Measurements from ENCODE around the gene ATXN10.

The ATXN10 gene

DNA sequence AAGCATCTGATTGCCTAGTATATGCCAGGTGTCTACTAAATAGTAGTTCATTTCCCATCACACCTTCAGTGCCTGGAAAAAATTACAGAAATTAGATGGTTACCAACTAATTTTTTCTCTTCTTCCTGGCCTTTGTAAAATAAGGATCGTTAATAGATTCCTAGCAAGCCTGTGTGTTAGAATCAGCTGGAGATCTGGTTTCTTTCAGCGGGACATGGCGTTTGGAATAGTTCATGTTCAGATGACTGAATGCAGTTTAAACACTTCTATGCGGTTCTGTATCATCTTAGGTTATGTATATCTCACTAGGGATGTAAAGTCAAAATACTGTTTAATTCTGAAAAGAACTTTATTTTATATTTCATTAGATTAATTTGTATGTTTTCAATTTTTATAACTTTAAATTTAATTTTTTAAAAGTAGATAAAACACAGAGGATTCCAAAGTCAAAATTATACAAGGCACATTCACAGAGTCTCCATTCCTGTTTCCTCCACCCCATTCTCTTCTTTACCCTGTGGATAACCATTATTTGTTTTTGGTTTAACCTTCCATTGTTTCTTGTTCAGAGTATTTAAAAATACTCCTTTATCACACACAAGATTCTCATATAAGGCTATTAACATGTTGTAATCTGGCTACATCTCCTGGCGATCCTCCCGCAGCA is 132.8 kb downstream of the ATXN10 start:
- no peak for DNase-seq (ENCODE audit: low read depth, low spot score)
- no peak overlapping the region for H3K4me3 ChIP-seq (ENCODE audit: low read length)

DNA sequence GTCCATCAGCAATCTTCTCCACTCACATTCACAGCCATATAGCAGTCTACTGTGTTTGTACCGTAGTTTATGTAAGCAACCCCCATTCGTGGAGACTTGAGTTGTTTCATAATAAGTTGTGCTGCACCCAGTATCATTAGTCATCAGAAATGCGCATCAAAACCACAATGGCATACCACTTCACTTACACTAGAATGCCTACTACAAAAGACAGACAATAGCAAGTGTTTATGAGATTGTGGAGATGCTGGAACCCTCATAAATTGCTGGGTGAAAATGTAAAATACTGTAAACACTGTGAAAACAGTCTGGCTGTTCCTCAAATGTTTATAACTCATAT is 133.3 kb downstream of the ATXN10 start:
- H3K4me3 ChIP-seq (ENCODE audit: low read length): no peak overlapping the region
- peak; percentile 20 for DNase-seq (ENCODE audit: low read depth, low spot score)

DNA sequence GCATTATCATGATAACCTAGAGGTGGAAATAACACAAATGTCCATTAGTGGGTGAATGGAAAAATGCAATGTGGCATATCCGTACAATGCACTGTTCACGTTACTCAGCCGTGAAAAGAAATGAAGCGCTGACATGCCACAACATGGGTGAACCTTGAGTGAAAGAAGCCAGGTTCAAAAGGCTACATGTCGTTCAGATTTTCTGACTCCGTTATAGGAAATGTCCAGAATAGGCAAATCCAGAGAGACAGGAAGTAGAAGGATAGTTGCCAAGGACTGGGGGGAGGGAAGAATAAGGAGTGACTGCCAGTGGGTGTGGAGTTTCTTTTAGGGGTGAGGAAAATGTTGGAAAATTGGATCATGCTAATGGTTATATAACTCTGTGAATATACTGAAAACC is 133.8 kb downstream of the ATXN10 start:
- H3K4me3 ChIP-seq (ENCODE audit: low read length): no peak overlapping the region
- no peak for DNase-seq (ENCODE audit: low read depth, low spot score)

GRCh38 chr22:45807156-45807915 is 135.7 kb downstream of the ATXN10 start:
- no peak overlapping the region for H3K4me3 ChIP-seq (ENCODE audit: low read length)
- DNase-seq (ENCODE audit: low read depth, low spot score): no peak

- no peak overlapping the region for H3K4me3 ChIP-seq (ENCODE audit: low read length)
- DNase-seq (ENCODE audit: low read depth, low spot score): no peak
These were observed 141.3 kb downstream of the ATXN10 start for GRCh38 chr22:45812910-45813309.

DNA sequence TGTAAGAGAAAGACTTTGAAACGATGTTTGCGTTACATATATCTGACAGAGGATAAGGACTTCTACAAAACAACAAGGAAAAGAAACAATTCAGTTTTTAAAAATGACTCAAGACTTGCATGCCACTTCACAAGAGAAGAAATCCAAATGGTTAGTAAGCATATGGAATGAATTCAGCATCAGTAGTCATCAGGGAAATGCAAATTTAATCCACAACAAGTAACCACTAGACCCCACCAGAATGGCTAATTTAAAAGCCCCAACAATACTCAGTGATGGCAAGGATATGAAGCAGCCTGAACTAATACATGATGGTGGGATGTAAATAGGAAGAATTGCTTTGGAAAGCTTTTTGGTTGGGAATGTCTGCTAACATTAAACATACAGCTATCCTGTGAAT is 142.6 kb downstream of the ATXN10 start:
- H3K4me3 ChIP-seq (ENCODE audit: low read length): no peak overlapping the region
- DNase-seq (ENCODE audit: low read depth, low spot score): no peak

- no peak overlapping the region for H3K4me3 ChIP-seq (ENCODE audit: low read length)
- no peak for DNase-seq (ENCODE audit: low read depth, low spot score)
These were observed 145.1 kb downstream of the ATXN10 start for GRCh38 chr22:45816776-45817175.

- no peak overlapping the region for H3K4me3 ChIP-seq (ENCODE audit: low read length)
- no peak for DNase-seq (ENCODE audit: low read depth, low spot score)
These were observed 146.2 kb downstream of the ATXN10 start for GRCh38 chr22:45817745-45818423.

GRCh38 chr22:45818424-45819085 is 146.9 kb downstream of the ATXN10 start:
- no peak for DNase-seq (ENCODE audit: low read depth, low spot score)
- no peak overlapping the region for H3K4me3 ChIP-seq (ENCODE audit: low read length)

DNA sequence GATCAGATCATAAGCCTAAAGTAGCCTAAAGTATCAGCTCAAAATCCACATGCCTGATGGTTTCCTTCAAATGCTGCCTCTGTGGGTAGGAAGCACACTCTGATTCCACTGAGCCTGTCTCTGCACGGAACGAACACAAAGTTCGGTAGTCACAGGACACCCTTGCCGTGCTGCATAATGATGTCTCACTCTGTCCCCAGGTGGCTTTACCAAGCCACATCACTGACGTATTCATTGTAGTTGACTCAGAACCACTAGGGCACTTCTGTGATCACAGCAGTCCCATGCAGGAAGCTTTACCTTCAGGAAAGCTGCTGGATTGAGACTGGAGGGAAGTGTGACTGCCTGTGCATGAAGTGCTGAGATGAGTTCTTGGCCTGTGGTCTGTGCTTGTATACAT is 147.7 kb downstream of the ATXN10 start:
- H3K4me3 ChIP-seq (ENCODE audit: low read length): no peak overlapping the region
- DNase-seq (ENCODE audit: low read depth, low spot score): no peak

GRCh38 chr22:45823336-45823735 is 151.7 kb downstream of the ATXN10 start:
- no peak overlapping the region for H3K4me3 ChIP-seq (ENCODE audit: low read length)
- no peak for DNase-seq (ENCODE audit: low read depth, low spot score)

DNA sequence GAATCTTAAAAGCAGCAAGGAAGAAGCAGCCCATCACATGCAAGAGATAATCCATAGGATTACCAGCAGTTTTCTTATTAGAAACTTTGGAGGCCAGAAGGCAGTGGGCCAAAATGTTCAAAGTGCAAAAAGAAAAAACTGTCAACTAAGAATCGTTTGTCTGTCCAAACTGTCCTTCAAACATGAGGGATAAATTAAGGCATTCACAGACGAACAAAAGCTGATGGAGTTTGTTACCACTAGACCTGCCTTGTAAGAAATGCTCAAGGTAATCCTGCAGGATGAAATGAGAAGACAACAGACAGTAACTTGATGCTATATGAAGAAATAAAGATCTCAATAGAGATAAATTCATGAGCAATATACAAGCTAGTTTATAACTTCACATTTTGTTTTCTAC is 154.9 kb downstream of the ATXN10 start:
- H3K4me3 ChIP-seq (ENCODE audit: low read length): no peak overlapping the region
- no peak for DNase-seq (ENCODE audit: low read depth, low spot score)

GRCh38 chr22:45828841-45829240 is 157.2 kb downstream of the ATXN10 start:
- DNase-seq (ENCODE audit: low read depth, low spot score): no peak
- H3K4me3 ChIP-seq (ENCODE audit: low read length): no peak overlapping the region

GRCh38 chr22:45830531-45831245 is 159.1 kb downstream of the ATXN10 start:
- DNase-seq (ENCODE audit: low read depth, low spot score): no peak
- no peak overlapping the region for H3K4me3 ChIP-seq (ENCODE audit: low read length)

DNA sequence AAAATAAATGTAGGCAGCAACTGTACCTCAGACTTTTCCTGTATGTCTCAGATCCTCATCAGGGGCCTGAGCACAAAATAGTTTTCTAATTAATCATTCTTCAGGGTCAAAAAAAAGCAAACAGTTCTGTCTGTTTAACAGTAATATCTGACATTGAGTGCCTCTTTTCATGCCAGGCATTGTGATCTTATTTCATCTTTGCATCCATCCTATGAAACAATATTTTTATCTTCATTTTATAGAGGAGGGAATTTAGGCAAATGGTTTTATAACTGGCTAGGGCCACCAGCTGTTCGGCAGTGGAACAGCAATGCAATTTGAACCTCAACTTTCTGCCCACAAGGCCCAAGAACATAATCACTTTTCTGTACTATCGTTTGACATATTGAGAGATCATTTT is 159.8 kb downstream of the ATXN10 start:
- no peak for DNase-seq (ENCODE audit: low read depth, low spot score)
- no peak overlapping the region for H3K4me3 ChIP-seq (ENCODE audit: low read length)

- no peak for DNase-seq (ENCODE audit: low read depth, low spot score)
- H3K4me3 ChIP-seq (ENCODE audit: low read length): no peak overlapping the region
These were observed 160.5 kb downstream of the ATXN10 start for GRCh38 chr22:45832180-45832579.

- no peak overlapping the region for H3K4me3 ChIP-seq (ENCODE audit: low read length)
- no peak for DNase-seq (ENCODE audit: low read depth, low spot score)
These were observed 161.4 kb downstream of the ATXN10 start for GRCh38 chr22:45832959-45833580.

DNA sequence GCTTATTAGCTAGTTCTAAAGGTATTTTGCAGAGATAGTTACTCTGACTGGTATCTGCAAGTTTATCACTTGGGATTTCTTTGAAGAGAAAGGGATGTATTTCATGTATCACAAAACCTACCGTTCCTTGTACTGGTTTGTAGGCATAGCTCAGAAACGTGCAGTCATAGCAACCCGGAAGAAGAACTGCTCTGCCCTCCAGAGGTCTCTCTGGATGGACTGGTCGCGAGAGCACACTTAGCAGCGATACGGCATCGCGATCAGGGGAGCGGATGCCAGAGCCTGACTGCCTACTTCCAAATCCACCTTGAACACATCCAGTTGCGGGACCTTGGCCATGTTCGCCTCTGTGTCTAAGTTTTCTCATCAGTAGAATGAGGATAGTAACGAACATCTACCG is 162.0 kb downstream of the ATXN10 start:
- no peak for DNase-seq (ENCODE audit: low read depth, low spot score)
- H3K4me3 ChIP-seq (ENCODE audit: low read length): no peak overlapping the region

DNA sequence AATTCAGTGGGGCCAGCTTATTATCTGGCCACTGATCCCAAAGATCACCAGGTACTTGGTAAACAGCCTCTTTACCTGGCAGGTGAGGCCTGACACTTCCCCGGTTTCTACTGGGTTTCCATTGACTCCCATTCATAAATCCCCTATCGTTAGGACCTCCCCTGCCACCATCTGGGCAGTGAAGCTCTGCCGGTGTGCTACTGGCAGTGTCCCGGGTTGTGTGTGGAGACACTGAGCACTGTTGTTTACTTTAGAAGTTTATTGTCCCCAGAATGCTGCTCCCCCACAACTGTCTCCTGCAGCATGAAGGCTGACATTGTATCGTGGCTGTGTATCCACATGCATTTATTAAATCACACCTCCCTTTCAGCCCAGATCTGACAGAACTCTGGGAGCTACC is 162.6 kb downstream of the ATXN10 start:
- no peak overlapping the region for H3K4me3 ChIP-seq (ENCODE audit: low read length)
- DNase-seq (ENCODE audit: low read depth, low spot score): no peak

Data from Jurkat, Clone E6-1 (cell line).